Stomach (tissue), 4 donors: ENCODE results near the gene CLEC3A.
"Not testable (repeated sequence)": the region's sequence is repeated elsewhere in the genome, so short reads cannot be mapped to it uniquely, and the experiment has no call there.

Experiments
- CTCF ChIP-seq, 7 experiments: fragments of 450-650 bp in 4 of 7; fragments of 200-600 bp in 3 of 7; sonication (generic) in 3 of 7; IDR thresholded peaks; one replicate each; pipeline ENCODE4 v1.5.1; 2016 to 2019; ENCODE audit warnings: antibody characterized with exemption in 7 of 7, control low read depth in 2 of 7, mild to moderate bottlenecking in 1 of 7
- EP300 ChIP-seq: sonication (generic); formaldehyde crosslinking; IDR thresholded peaks from one replicate; pipeline ENCODE4 v1.6.1; 2017; ENCODE audit warnings: antibody characterized with exemption

DNA sequence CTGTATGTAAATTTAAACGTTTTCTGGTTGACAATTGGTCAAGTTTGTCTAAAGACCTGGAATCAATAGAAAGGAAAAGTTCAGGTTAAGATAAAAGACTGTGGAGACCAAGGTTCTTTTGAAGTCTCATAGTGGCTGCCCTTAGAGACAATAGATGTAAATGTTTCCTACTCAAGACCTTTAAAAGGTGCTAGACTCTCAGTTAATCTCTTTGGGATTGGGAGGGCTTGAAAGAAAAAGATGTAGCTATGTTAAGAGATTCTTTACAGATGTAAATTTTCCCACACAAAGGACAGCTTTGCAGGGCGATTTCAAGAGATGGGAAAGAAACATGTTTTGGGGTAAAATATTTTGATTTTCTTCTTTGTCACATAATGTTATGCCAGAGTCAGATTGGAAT, 30.0 kb upstream of the CLEC3A start:
- not testable (repeated sequence) for TF ChIP-seq CTCF (IDR thresholded peaks at IDR 0.05); EP300
